Fibroblast of lung (primary cell): ENCODE results near the gene AFF2. TPM values are rescaled to one million over a fixed set of nuclear protein-coding genes. Genes with fewer than 3 reads are reported as not detected.

ENCODE experiments used
- DNase-seq, 2 donors: peaks; one replicate each; pipeline versions ENCODE4 v3.0.0 to v3.0.0-alpha.2; 2010; ENCODE audit warnings: low read depth in 2 of 2
- H2AFZ ChIP-seq: 2 replicates; pipeline ENCODE4 v1.5.1; 2012; ENCODE audit warnings: low read length, control low read depth, inconsistent platforms
- H3K27ac ChIP-seq: 2 replicates; pipeline ENCODE4 v1.5.1; 2011; ENCODE audit warnings: low read length, control low read depth; ENCODE audit not compliant: insufficient read depth
- H3K27me3 ChIP-seq: 2 replicates; pipeline ENCODE4 v1.5.1; 2011; ENCODE audit warnings: mild to moderate bottlenecking, low read length; ENCODE audit not compliant: control insufficient read depth, insufficient read depth
- H3K36me3 ChIP-seq: 2 replicates; pipeline ENCODE4 v1.5.1; 2011; ENCODE audit warnings: low read length; ENCODE audit not compliant: control insufficient read depth, insufficient read depth
- H3K4me1 ChIP-seq: 2 replicates; pipeline ENCODE4 v1.5.1; 2011; ENCODE audit warnings: low read length; ENCODE audit not compliant: control insufficient read depth, insufficient read depth; ENCODE audit errors: extremely low read depth
- H3K4me2 ChIP-seq: 2 replicates; pipeline ENCODE4 v1.5.1; 2011; ENCODE audit warnings: low read length, control low read depth; ENCODE audit not compliant: insufficient read depth; ENCODE audit errors: extremely low read depth
- H3K4me3 ChIP-seq, 4 experiments: fragments of 200-600 bp in 1 of 4; sonication (generic) in 1 of 4; replicated peaks in 1 of 4; 2 replicates each; pipeline ENCODE4 v1.5.1; 2011 to 2016; ENCODE audit warnings: low read length in 4 of 4, low read depth in 3 of 4, mild to moderate bottlenecking in 3 of 4, control low read depth in 2 of 4, inconsistent platforms in 1 of 4, mixed read lengths in 1 of 4; ENCODE audit not compliant: insufficient read depth in 1 of 4; ENCODE audit errors: control extremely low read depth in 1 of 4
- H3K79me2 ChIP-seq: 2 replicates; pipeline ENCODE4 v1.5.1; 2012; ENCODE audit warnings: mild to moderate bottlenecking, low read length, inconsistent platforms; ENCODE audit not compliant: control insufficient read depth, insufficient read depth
- H3K9ac ChIP-seq: 2 replicates; pipeline ENCODE4 v1.5.1; 2011; ENCODE audit warnings: mild to moderate bottlenecking, low read length, control low read depth; ENCODE audit not compliant: insufficient read depth
- H3K9me3 ChIP-seq: 2 replicates; pipeline ENCODE4 v1.5.1; 2012; ENCODE audit warnings: low read depth, low read length; ENCODE audit not compliant: control insufficient read depth, insufficient read depth
- H4K20me1 ChIP-seq: 2 replicates; pipeline ENCODE4 v1.5.1; 2011; ENCODE audit warnings: low read length; ENCODE audit not compliant: control insufficient read depth, insufficient read depth; ENCODE audit errors: extremely low read depth
- EZH2 ChIP-seq: IDR thresholded peaks from 2 replicates; pipeline ENCODE4 v1.5.1; 2012; ENCODE audit warnings: low read length, control low read depth, mild to moderate bottlenecking; ENCODE audit errors: missing control alignments
- polyA plus RNA-seq, 2 donors: library from polyadenylated mRNA; depleted of rRNA in 1 of 2; stranded (reverse) in 1 of 2; unstranded in 1 of 2; fragments of >200 nt; gene quantifications; 2 replicates each; pipeline ENCODE4 v1.2.1, GENCODE V29; 2011 to 2012; ENCODE audit warnings: missing spikeins in 1 of 2
- total RNA-seq: library from RNA; depleted of rRNA; stranded (reverse); fragments of >200 nt; gene quantifications from 2 replicates; pipeline ENCODE4 v1.2.1, GENCODE V29; 2014
- TF ChIP-seq, protein P1 (sequence below), 2 donors: IDR thresholded peaks in 1 of 2; conservative IDR thresholded peaks in 1 of 2; 1 replicate in 1 of 2; 2 replicates in 1 of 2; pipeline ENCODE4 v1.5.1; 2011 to 2012; ENCODE audit warnings: low read length in 2 of 2, control low read depth in 1 of 2, inconsistent platforms in 1 of 2, low read depth in 1 of 2, mild to moderate bottlenecking in 1 of 2

Gene AFF2
- total and polyA plus RNA-seq, 2 donors (not counting 1 experiment from before 2014, with no cell fraction given), result under 0.01 to 0.05 TPM

DNA sequence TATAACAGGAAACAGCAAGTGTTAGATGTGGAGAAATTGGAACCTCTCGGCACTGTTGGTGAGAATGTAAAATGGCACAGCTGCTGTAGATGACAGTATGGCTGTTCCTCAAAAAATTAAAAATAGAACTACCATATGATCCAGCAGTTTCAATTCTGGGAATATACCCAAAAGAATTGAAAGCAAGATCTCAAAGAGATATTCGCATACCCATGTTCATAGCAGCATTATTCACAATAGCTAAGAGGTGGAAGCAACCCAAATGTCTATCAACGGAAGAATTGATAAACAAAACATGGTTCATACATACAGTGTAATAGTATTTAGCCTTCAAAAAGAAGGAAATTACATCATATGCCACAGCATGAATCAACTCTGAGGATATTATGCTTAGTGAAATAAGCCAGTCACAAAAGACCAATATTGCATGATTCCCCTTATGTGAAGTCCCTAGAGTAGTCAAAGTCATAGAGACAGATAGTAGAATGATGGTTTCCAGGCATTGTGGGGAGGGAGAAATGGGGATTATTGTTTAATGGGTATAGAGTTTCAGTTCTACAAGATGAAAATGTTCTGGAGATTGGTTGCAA, 537.0 kb downstream of the AFF2 start:
- no peak overlapping the region for H3K27ac ChIP-seq
- TF ChIP-seq EZH2, result no peak
- TF ChIP-seq, protein P1, sequence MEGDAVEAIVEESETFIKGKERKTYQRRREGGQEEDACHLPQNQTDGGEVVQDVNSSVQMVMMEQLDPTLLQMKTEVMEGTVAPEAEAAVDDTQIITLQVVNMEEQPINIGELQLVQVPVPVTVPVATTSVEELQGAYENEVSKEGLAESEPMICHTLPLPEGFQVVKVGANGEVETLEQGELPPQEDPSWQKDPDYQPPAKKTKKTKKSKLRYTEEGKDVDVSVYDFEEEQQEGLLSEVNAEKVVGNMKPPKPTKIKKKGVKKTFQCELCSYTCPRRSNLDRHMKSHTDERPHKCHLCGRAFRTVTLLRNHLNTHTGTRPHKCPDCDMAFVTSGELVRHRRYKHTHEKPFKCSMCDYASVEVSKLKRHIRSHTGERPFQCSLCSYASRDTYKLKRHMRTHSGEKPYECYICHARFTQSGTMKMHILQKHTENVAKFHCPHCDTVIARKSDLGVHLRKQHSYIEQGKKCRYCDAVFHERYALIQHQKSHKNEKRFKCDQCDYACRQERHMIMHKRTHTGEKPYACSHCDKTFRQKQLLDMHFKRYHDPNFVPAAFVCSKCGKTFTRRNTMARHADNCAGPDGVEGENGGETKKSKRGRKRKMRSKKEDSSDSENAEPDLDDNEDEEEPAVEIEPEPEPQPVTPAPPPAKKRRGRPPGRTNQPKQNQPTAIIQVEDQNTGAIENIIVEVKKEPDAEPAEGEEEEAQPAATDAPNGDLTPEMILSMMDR (conservative IDR thresholded peaks at IDR 0.05 in 1 of 2, IDR thresholded peaks at IDR 0.05 in 1 of 2; ENCODE audit: low read depth in 1 of 2, low read length in 2 of 2), result no peak
- no peak for DNase-seq
- no peak overlapping the region for H3K4me3 ChIP-seq
- H3K36me3 ChIP-seq, result no peaks in the 10 kb centered on the region
- no peaks in the 10 kb centered on the region for H3K9me3 ChIP-seq
- H3K79me2 ChIP-seq, result no peaks in the 10 kb centered on the region
- no peak overlapping the region for H3K4me2 ChIP-seq
- H3K9ac ChIP-seq, result no peak overlapping the region
- no peaks in the 10 kb centered on the region for H3K4me1 ChIP-seq
- no peaks in the 10 kb centered on the region for H3K27me3 ChIP-seq
- H2AFZ ChIP-seq, result no peak overlapping the region
- H4K20me1 ChIP-seq, result no peaks in the 10 kb centered on the region

- Histone ChIP-seq H3K27ac (no peak overlapping the region), H3K79me2 (no peaks in the 10 kb centered on the region), H3K27me3 (no peaks in the 10 kb centered on the region), H2AFZ (no peak overlapping the region), H3K4me2 (no peak overlapping the region), H3K4me1 (no peaks in the 10 kb centered on the region), H4K20me1 (no peaks in the 10 kb centered on the region), H3K9me3 (no peaks in the 10 kb centered on the region), H3K9ac (no peak overlapping the region), H3K4me3 (no peak overlapping the region), H3K36me3 (no peaks in the 10 kb centered on the region)
- TF ChIP-seq, protein P1 (conservative IDR thresholded peaks at IDR 0.05 in 1 of 2, IDR thresholded peaks at IDR 0.05 in 1 of 2; ENCODE audit: low read depth in 1 of 2, low read length in 2 of 2), result no peak
- no peak for TF ChIP-seq EZH2
- no peak for DNase-seq
Measured at GRCh38 chrX:149039057-149039456, 538.6 kb downstream of the AFF2 start.

- Histone ChIP-seq H3K4me2 (no peak overlapping the region), H3K9ac (no peak overlapping the region), H3K36me3 (no peaks in the 10 kb centered on the region), H2AFZ (no peak overlapping the region), H4K20me1 (no peaks in the 10 kb centered on the region), H3K9me3 (no peaks in the 10 kb centered on the region), H3K27ac (no peak overlapping the region), H3K79me2 (no peaks in the 10 kb centered on the region), H3K4me3 (no peak overlapping the region), H3K4me1 (no peaks in the 10 kb centered on the region), H3K27me3 (no peaks in the 10 kb centered on the region)
- peak in 1 of 2 donors; percentile 36 for DNase-seq
- no peak for TF ChIP-seq EZH2
- TF ChIP-seq, protein P1 (conservative IDR thresholded peaks at IDR 0.05 in 1 of 2, IDR thresholded peaks at IDR 0.05 in 1 of 2; ENCODE audit: low read depth in 1 of 2, low read length in 2 of 2), result no peak
Measured at GRCh38 chrX:149040873-149041535, 540.6 kb downstream of the AFF2 start.
